Smooth muscle cell (in vitro differentiated cells): ENCODE data around the gene MYOF. TPM values are rescaled to one million over a fixed set of nuclear protein-coding genes. Genes with fewer than 3 reads are reported as not detected.

Experiments used
- DNase-seq: peaks from one replicate; lab custom pipeline; 2025; ENCODE audit not compliant: unreplicated experiment; lab: John Stamatoyannopoulos, UW
- H2AFZ ChIP-seq: fragments of 200-600 bp; sonication (generic); 2 replicates; pipeline ENCODE4 v1.6.0; 2016; ENCODE audit warnings: antibody characterized with exemption, low read depth, mild to moderate bottlenecking
- H3F3A ChIP-seq: fragments of 200-600 bp; sonication (generic); 2 replicates; pipeline ENCODE4 v1.6.0; 2017; ENCODE audit warnings: antibody characterized with exemption, low read depth
- H3K27ac ChIP-seq: fragments of 200-600 bp; sonication (generic); 2 replicates; pipeline ENCODE4 v1.5.1; 2016; ENCODE audit warnings: low read depth, mild to moderate bottlenecking
- H3K27me3 ChIP-seq: fragments of 200-600 bp; sonication (generic); 2 replicates; pipeline ENCODE4 v1.6.1; 2016; ENCODE audit warnings: low read depth, mild to moderate bottlenecking
- H3K36me3 ChIP-seq: fragments of 200-600 bp; sonication (generic); 2 replicates; pipeline ENCODE4 v1.5.1; 2016; ENCODE audit warnings: low read depth
- H3K4me1 ChIP-seq: fragments of 200-600 bp; sonication (generic); 2 replicates; pipeline ENCODE4 v1.5.1; 2016; ENCODE audit warnings: low read depth
- H3K4me2 ChIP-seq: fragments of 200-600 bp; sonication (generic); 2 replicates; pipeline ENCODE4 v1.6.0; 2016; ENCODE audit warnings: mild to moderate bottlenecking
- H3K4me3 ChIP-seq: fragments of 200-600 bp; sonication (generic); 2 replicates; pipeline ENCODE4 v1.5.1; 2016; ENCODE audit warnings: mild to moderate bottlenecking
- H3K79me2 ChIP-seq: fragments of 200-600 bp; sonication (generic); 2 replicates; pipeline ENCODE4 v1.6.0; 2016; ENCODE audit warnings: low read depth, mild to moderate bottlenecking
- H3K9ac ChIP-seq: fragments of 200-600 bp; sonication (generic); 2 replicates; pipeline ENCODE4 v1.6.0; 2016; ENCODE audit warnings: low read depth
- H3K9me3 ChIP-seq: fragments of 200-600 bp; sonication (generic); replicated peaks from 2 replicates; pipeline ENCODE4 v1.5.1; 2016; ENCODE audit warnings: low read depth
- H4K20me1 ChIP-seq: fragments of 200-600 bp; sonication (generic); 2 replicates; pipeline ENCODE4 v1.6.0; 2016; ENCODE audit warnings: low read depth
- WGBS: methylation state at CpG from one replicate; pipeline ENCODE4 v1.1.7; 2016; ENCODE audit warnings: low lambda C conversion rate; 5-methylcytosine and 5-hydroxymethylcytosine counted together
- polyA plus RNA-seq: library from polyadenylated mRNA; unstranded; fragments of >200 nt; fragmentation: Nextera tagmentation; extraction: Ambion mirVana; gene quantifications from 2 replicates; pipeline ENCODE4 v1.2.1, GENCODE V29; 2016
- total RNA-seq: library from RNA; depleted of rRNA; stranded (reverse); fragments of >200 nt; gene quantifications from 2 replicates; pipeline ENCODE4 v1.2.3, GENCODE V29; 2014
- TF ChIP-seq, protein P1 (sequence below): fragments of 200-600 bp; sonication (generic); IDR thresholded peaks from 2 replicates; pipeline ENCODE4 v1.5.1; 2017; ENCODE audit warnings: borderline replicate concordance, mild to moderate bottlenecking, antibody characterized with exemption; ENCODE audit not compliant: insufficient read depth, poor library complexity, severe bottlenecking

Gene MYOF
- total and polyA plus RNA-seq, 2 experiments from 2014 or later: 29.6 to 99.5 TPM

DNA sequence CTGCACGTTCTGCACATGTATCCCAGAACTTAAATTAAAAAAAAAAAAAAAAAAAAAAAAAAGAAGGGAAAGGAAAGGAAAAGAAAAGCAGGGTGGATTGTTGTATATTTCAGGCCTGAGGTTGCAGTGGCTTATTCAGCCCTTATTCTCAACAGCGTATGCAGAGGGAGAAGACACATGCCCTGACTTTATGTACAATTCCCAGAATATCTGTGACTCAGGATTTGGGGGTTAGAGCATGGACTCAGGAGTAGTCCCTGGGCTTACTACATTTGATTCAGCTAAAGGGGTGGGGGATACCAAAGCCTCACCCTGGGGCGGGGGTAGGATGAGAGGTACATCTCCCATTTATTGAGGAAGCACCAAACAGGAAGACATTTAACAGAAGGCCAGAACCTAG is 137.4 kb downstream of the MYOF start:
- Histone ChIP-seq H3K9ac (no peak overlapping the region), H3K27me3 (no peaks in the 10 kb centered on the region), H3K4me3 (no peak overlapping the region), H3F3A (no peaks in the 10 kb centered on the region), H4K20me1 (no peaks in the 10 kb centered on the region), H3K9me3 (no peaks in the 10 kb centered on the region), H3K4me2 (no peak overlapping the region), H3K27ac (no peak overlapping the region), H3K36me3 (peaks cover 36% of the 10 kb centered on the region), H3K4me1 (peaks cover 4% of the 10 kb centered on the region), H3K79me2 (no peaks in the 10 kb centered on the region), H2AFZ (no peak overlapping the region)
- DNase-seq: no peak
- WGBS: 83% methylated on average over 3 of the region's 3 CpGs
- TF ChIP-seq, protein P1, sequence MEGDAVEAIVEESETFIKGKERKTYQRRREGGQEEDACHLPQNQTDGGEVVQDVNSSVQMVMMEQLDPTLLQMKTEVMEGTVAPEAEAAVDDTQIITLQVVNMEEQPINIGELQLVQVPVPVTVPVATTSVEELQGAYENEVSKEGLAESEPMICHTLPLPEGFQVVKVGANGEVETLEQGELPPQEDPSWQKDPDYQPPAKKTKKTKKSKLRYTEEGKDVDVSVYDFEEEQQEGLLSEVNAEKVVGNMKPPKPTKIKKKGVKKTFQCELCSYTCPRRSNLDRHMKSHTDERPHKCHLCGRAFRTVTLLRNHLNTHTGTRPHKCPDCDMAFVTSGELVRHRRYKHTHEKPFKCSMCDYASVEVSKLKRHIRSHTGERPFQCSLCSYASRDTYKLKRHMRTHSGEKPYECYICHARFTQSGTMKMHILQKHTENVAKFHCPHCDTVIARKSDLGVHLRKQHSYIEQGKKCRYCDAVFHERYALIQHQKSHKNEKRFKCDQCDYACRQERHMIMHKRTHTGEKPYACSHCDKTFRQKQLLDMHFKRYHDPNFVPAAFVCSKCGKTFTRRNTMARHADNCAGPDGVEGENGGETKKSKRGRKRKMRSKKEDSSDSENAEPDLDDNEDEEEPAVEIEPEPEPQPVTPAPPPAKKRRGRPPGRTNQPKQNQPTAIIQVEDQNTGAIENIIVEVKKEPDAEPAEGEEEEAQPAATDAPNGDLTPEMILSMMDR: no peak

DNA sequence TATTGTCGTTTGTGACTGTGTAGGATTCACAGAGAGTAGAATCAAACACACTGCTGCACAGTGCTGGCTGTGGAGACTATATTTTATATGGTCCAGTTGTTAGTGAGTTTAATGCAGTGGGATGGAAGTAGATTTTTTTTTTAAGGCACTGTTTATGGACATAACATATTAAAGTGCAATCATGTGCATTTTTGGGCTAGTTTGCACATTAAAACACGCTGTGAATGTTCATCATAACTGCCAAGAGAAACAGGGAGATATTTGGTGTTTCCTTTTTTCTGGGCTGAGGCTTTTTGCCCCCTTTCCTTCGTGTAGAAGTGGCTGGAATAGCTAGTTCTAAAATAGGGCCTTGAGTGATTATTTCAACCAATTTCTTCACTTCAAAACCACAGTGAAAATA is 139.2 kb downstream of the MYOF start:
- DNase-seq: no peak
- Histone ChIP-seq H3K4me3 (no peak overlapping the region), H2AFZ (no peak overlapping the region), H3F3A (no peaks in the 10 kb centered on the region), H3K4me2 (no peak overlapping the region), H3K9me3 (no peaks in the 10 kb centered on the region), H4K20me1 (no peaks in the 10 kb centered on the region), H3K27me3 (no peaks in the 10 kb centered on the region), H3K4me1 (peaks cover 4% of the 10 kb centered on the region), H3K36me3 (peaks cover 36% of the 10 kb centered on the region), H3K9ac (no peak overlapping the region), H3K27ac (no peak overlapping the region), H3K79me2 (no peaks in the 10 kb centered on the region)
- TF ChIP-seq, protein P1: no peak
- 95% methylated on average over 3 of the region's 3 CpGs for WGBS

DNA sequence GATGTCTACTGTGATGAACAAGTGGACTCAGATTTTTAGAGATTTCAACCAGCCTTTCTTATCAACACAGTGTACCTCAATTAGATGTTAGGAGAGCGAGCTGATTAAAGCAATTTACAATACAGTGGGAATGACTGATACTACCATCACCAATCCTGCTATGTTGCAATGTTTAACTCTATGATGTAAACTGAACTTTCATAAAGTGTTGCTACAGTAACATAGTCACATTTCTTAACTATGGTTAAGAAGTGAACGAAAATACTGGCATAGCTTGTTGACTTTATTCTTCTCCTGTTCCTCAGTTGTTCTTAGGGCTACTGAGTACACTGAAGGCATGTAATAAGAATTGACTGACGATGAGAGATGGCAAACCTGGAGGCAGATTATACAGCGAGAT is 139.8 kb downstream of the MYOF start:
- no peaks in the 10 kb centered on the region for H3K79me2 ChIP-seq
- DNase-seq: no peak
- peaks cover 40% of the 10 kb centered on the region for H3K36me3 ChIP-seq
- H4K20me1 ChIP-seq: no peaks in the 10 kb centered on the region
- peaks cover 4% of the 10 kb centered on the region for H3K4me1 ChIP-seq
- WGBS: 97% methylated on average over 4 of the region's 4 CpGs
- H3K4me2 ChIP-seq: no peak overlapping the region
- no peaks in the 10 kb centered on the region for H3K9me3 ChIP-seq
- H3K4me3 ChIP-seq: no peak overlapping the region
- no peak overlapping the region for H2AFZ ChIP-seq
- TF ChIP-seq, protein P1: no peak
- no peaks in the 10 kb centered on the region for H3F3A ChIP-seq
- no peaks in the 10 kb centered on the region for H3K27me3 ChIP-seq
- H3K9ac ChIP-seq: no peak overlapping the region
- no peak overlapping the region for H3K27ac ChIP-seq

DNA sequence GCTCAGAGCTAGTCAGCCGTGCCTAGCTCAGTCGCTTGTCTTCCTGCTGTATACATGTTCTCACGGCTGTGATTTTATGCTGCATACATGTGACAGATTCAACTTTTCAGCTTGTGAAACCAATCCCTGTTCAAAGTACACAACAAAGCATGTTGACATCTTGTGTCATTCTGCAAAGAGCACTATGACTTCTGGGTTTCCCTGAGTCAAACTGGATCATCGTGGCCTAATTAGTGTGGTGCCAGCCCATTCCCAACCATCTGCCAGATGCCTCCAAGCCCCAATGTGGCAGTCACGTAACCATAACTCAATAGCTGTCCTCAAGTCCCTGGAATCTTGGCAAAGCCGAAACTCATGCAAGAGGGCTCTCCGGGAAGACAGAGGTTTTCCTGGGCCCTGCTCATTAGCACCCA is 144.8 kb downstream of the MYOF start:
- no peak overlapping the region for H3K4me2 ChIP-seq
- no peak overlapping the region for H3K27ac ChIP-seq
- H3K27me3 ChIP-seq: no peaks in the 10 kb centered on the region
- H3K9me3 ChIP-seq: no peaks in the 10 kb centered on the region
- no peak for DNase-seq
- no peaks in the 10 kb centered on the region for H3F3A ChIP-seq
- TF ChIP-seq, protein P1: no peak
- no peak overlapping the region for H2AFZ ChIP-seq
- no peaks in the 10 kb centered on the region for H3K79me2 ChIP-seq
- no peaks in the 10 kb centered on the region for H4K20me1 ChIP-seq
- peaks cover 28% of the 10 kb centered on the region for H3K36me3 ChIP-seq
- no peak overlapping the region for H3K9ac ChIP-seq
- WGBS: 97% methylated on average over 7 of the region's 7 CpGs
- no peak overlapping the region for H3K4me3 ChIP-seq
- H3K4me1 ChIP-seq: peaks cover 11% of the 10 kb centered on the region
